T-helper 1 cell (primary cell): ENCODE measurements around the gene TCF7.
A peak's percentile ranks its signal among the peaks of the same experiment; 100 is the strongest.

Experiments
- DNase-seq, 5 donors: peaks; one replicate each; pipeline ENCODE4 v3.0.0-alpha.2; 2012 to 2020

The TCF7 gene

DNA sequence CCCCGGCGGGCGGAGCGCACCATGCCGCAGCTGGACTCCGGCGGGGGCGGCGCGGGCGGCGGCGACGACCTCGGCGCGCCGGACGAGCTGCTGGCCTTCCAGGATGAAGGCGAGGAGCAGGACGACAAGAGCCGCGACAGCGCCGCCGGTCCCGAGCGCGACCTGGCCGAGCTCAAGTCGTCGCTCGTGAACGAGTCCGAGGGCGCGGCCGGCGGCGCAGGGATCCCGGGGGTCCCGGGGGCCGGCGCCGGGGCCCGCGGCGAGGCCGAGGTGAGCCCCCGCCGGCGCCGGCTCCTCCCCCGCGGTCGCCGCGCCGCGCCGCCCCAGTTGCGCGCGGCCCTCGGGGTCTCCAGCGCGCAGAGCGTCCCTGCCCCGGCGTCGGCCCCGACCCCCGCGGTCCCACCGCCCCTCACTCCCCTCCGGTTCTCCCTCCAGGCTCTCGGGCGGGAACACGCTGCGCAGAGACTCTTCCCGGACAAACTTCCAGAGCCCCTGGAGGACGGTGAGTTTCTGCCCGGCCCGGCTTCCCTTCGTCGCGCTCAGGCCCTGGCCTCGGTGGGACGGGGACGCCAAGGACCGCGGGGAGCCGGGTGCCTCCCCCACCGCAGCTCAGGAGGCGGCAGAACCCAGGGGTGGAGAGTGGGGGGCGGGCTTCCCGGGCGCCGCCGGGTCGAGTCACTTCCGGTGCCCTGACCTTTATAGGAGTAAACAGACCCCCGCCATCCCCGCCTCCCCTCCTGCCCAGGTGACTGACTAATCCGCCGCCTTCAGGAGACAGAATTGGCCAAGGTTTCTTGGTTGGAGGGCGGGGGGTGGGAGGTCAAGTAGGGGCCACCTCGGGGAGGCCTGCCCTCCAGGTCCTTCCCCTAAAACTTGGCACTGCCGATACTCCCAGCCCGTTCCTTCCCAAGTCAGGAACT is 665 bp downstream of the TCF7 start:
- DNase-seq: peak in 4 of 5 donors; percentile 57 to 68 (median 62)

DNA sequence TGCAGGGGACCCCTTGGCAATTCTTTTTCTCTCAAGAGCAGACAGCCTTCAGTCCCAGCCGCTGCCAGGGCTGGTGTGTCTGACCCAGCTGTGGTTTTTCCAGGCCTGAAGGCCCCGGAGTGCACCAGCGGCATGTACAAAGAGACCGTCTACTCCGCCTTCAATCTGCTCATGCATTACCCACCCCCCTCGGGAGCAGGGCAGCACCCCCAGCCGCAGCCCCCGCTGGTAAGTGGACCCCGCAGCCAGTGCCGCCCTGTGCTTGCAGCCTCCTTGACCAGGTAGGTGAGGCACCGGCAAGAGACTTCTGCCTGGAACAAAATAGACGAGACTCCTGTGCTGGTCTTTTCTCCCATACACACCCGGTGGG is 1.3 kb downstream of the TCF7 start:
- no peak for DNase-seq

DNA sequence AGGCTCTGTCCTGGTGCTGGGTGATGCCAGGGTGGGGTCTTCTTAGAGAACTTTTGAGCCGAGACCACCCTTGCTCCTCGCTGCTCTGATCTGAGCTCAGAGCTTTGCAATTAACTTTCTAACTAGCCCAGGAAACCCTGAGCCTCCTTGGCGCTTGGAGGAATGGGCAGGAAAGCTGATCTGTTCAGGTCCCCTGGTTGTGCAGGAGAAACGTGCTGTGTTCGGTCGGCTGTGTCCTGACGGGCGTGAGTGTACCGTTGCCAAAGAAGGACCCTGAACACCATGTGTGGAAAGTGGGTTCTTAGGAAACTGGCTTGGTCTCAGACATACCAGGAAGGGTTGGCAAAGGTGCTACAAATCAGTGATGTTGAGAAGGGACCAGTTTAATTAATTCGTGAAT is 1.8 kb downstream of the TCF7 start:
- no peak for DNase-seq

DNA sequence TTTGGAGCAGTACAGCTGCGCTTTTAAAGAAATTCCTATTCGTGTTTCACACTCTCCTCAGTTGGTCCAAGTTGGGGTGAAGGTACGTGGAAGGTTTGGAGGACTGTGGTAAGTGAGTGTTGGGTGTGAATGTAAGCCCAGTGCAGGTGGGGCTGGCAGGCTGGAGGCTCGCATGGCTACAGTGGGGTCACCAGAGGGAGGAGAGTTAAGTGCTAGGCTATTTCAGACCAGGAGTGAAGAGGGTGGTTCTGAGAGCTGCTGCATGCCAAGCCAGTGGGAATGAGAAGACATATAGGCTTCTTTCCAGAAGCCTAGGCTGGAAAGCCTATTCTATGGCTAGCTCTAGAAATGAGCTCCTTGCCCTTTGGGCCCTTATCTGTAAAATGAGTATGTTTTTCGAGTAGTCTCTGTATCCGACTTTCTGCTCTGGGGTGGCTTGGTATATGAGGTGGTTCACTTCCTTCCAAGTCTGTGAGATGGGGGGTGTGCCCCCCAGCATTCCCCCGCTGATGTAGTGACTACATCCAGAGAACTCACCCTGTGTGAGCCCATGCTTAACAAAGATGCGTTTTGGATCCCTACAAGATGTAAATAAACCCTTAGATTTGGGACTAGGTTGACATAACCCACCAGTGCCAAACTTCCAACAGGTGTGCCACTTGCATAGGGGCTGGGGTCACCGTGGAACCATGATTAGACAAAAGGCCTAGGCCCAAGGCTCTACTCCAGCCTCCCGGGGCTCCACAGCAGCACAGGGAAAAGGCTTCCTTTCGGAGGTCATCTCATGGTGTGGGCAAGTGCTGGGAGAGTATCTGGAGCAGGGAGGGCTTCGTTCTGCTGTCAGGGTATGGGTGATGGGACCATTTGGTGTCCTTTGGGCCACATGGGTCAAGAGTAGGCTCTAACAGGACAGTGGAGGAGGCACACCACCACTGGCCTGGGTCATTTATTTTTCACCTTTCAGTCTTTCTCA is 2.6 kb downstream of the TCF7 start:
- DNase-seq: no peak

DNA sequence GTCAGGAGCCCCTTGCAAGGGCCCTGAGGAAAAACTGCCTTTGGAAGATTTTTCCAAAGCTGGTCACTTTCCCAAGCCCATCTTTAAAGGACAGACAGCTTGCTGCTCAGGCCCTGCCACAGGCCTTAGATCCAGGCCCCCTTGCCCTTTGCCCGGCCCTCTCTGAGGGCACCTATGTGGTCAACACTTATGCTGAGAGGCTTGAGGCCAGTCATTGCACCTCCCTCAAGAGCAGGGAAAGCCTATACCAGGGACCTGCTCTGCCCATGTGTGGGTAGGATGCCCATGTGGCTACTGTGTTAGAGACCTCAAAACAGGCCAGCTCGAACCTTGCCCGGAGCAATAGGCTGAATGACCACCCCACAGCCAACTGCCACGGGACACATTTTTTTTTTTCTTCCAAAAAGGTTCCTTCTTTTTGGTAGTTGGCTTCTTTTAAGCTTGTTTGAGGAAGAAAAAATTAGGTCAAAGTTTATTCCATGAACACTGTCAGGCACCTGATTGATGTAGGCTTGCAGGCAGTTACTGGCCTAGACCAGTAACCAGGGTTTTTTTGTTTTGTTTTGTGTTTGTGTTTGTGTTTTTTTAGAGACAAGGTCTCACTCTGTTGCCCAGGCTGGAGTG is 3.8 kb downstream of the TCF7 start:
- DNase-seq: no peak

DNA sequence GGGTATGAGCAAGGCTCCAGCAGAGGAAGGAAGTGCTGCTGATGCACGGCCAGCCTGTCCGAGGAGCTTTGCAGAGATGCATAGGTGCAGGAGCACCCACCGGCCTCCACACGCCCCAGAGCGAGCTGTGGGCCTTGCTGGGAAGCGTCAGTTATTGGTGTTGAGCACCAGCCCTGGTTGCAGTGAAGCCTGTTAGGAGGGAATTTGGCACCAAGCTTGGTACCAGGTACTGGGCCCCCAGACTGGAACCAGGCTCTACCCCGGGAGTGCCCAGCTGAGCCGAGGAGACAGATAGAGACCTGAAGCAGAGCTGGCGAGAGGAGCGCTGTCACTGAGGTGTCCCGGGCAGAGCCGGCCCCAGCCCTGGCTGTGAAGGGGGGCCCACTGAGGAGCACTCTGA is 5.2 kb downstream of the TCF7 start:
- DNase-seq: no peak

DNA sequence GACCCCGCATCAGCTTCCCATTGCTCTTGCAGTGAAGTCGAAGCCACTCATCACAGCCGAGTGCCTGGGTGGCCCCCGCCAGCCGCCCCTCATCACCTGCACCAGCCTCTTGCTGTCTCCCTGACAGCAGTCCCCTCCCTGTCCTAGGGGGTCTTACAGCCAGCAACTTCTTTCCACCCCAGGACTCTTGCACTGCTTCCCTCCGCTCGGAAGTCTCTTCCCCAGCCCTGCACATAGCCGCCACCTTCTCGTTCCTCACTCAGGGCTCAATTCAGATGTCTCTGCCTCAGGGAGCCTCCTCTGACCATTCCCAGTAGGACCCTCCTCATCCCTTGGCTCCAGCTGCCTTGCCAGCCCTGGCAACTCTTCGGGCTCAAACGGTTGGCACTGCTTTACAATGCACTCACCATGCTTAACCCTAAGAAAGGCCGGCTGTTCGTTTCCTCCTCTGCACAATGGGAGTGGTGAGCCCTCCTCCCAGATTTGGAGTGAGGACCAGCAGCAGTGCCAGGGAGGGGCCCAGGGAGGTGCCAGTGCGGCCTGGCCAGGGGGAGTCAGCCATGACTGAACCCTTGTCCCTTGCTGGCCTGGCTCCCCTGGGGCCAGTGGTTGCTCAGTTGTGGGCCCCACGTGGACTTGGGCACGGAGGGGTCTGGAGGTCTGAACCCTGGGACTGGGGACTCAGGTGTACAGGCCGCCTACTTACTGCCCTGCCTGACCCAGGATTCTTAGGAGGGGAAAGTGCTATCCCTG is 6.1 kb downstream of the TCF7 start:
- DNase-seq: no peak

DNA sequence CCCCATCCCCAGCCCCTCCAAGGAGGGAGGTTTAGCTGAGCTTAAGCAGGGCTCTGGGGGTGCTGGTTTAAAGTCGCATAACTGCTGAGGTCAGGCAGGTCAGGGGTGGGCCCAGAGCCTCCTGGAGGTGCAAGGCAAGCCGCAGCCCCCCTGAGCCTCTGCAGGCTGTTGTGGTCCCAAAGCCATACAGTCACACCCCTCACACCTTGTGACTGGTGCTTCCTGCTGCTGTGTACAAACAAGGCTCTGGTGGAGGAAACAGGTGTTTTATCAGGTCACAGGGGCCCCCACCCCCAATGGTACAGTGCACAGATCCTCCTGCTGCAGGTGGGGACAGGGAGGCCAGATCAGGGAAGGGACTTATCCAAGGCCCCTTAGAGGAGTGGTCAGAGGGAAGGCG is 8.0 kb downstream of the TCF7 start:
- DNase-seq: peak in 3 of 5 donors; percentile 49 to 59 (median 59)

DNA sequence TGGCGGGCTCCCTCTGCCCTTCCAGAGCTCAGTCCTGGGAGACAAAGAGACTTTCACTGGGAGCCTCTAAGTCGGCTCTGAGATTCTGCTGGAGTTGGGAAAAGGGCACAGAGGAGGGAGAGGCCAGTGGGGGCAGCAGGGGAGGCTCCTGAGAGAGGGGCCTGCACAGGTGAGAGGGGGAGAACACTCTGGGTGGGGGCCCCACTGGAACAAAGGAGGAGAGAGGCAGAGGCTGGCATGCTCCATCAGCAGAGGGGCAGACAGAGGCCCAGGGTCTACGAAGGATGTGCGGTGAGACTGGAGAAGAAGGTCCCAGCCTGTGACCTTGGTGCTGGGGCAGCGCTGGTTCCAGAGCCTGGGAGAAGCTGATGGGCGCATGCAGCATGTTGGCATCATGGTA is 8.9 kb downstream of the TCF7 start:
- no peak for DNase-seq

DNA sequence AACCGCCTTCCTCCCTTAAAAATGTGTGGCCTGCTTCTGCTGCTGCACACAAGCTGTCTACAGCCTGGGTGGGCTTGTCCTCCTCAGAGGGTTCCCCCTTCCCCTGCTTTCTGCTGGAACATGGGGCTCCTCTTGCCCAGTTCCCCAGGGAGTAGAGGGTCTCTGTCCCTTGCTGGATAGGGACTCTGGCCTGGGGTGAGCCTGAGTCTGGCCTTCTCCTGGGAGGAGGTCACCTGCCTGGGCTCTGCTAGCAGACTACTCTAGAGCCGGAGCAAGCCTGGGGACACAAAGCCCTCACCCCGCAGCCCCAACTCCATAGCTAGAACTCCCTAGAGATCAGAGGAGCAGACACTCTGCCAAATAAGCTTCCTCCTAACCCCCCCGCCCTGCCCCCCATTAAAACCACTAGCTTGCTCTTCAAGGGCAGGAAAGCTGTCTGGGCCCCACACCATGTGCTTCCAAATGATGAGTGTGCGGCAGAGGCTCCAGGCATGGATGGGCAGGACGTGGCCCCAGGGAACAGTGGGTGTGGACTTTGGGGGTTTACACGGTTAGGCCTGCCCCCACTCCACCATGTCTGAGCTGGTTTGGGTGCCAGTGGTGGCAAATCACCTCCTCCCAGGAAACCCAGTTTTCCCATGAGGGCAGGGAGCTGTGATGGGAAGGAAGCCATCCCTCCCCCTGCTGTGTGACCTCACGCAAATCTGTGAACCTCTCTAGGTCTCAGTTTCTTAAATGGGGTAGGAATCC is 10.0 kb downstream of the TCF7 start:
- DNase-seq: peak in 2 of 5 donors; percentile 47 to 55

DNA sequence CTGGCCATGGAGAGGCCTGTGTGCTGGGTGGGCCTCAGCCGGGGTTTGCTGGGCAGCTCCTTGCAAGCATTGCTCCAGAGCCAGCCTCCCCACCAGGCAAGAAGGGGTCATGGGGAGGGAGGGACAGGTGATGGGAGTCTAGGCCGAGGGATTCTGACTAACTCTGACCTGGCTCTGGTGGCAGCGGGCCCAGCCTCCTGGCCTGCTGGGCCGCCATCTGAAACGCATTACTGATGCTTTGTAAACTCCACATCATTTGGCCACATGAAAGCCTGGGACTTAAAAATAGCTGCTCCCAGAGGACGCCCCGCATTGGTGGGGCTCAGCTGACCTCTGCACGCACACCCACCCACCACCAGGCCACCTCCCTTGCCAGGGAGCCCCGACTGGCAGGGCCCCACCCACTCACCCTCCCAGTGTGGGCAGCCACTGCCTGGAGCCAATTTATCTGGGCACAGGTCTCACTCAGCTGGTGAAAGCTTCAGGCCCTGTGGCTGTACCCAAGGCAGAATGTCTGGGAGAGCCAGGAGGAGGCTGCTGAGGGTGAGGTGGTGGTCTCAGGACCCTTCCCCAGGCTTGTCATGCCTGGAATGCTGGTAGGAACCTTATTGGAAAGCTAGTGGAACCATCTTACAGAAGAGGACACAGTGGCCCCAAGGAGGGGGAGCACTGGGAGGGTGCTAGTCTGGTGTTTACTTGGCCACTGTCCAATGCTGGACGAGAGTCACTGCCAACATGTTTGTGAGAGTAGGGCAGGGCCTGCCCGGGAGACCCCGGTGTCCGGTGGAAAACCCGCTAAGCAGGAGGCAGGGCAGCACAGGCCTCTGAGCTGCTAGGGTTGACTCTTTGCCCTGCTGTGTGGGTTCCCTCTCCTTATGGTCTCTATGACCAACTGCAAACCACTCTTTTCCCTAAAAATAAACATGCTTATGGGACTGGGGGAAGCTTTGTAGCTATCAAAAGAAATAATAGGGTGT is 10.8 kb downstream of the TCF7 start:
- DNase-seq: no peak

DNA sequence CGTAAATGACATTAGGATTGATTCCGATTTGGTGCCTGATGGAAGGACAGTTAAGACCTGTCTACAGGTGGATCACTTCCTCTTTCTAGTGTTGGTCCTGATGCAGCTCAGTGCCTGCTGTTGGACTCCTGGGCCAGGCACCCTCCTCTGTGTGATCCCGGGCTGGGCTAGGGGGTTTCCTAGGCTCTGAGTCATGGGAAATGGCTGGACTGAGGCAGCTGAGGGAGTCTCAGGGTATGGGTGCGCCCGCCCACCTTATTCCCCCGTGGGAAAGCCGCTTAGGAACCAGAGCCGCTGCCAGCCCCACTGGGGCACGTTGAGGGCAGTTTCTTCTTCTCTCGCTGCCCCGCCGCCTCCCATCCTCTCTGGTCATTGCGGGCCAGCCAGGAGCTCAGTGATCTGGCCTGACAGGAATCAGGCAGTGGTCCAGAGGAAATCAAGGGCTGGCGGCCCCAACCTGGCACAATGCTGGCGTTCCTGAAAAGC is 12.9 kb downstream of the TCF7 start:
- DNase-seq: peak in 4 of 5 donors; percentile 44 to 58 (median 52)

DNA sequence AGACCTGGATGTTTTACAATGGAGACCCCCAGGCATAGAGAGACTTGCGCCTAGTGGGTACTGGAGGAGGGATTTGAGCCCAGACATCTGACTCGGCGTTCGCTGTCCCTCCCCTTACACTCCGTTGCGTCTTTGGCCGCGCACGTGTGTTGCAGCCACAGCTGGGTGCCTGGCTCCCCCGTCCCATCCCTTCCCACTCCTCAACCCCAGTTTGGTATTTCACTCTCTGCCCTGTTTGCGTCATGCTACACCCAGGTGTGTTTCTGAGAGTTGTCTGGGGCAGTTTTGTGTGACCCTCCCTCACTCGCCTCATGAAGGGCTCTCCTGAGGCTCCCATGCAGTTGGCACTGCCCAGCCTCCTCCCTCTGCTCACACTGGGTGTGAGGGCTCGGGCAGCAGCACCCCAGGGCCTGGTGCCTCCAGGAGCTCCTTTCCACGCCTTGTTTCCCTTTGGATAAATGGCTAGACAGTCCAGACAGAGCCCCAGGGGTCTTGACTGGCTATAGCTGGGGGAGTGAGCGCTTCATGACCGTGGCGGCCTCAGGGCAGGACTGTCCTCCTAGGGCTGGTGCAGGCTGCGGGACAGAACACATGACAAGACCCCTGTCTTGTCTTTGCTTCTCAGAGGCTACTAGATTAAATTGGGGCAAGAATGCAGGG is 13.6 kb downstream of the TCF7 start:
- DNase-seq: no peak

DNA sequence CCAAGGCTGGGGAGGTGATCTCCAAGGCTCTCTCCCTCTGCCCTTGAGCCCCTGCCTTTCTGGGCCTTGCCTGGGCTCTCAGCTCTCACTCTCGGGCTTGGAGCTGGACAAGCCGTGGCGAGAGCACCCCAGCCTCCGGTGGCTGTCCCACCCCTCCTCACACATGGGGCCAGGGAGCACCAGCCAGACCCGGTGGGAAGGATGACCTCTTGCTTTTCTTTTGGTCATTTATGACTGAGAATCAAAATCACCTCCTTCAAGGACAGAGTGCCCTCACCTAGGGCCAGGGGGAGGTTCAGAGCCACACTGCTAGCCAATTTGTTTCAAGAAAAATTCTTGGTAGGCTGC is 14.1 kb downstream of the TCF7 start:
- no peak for DNase-seq

DNA sequence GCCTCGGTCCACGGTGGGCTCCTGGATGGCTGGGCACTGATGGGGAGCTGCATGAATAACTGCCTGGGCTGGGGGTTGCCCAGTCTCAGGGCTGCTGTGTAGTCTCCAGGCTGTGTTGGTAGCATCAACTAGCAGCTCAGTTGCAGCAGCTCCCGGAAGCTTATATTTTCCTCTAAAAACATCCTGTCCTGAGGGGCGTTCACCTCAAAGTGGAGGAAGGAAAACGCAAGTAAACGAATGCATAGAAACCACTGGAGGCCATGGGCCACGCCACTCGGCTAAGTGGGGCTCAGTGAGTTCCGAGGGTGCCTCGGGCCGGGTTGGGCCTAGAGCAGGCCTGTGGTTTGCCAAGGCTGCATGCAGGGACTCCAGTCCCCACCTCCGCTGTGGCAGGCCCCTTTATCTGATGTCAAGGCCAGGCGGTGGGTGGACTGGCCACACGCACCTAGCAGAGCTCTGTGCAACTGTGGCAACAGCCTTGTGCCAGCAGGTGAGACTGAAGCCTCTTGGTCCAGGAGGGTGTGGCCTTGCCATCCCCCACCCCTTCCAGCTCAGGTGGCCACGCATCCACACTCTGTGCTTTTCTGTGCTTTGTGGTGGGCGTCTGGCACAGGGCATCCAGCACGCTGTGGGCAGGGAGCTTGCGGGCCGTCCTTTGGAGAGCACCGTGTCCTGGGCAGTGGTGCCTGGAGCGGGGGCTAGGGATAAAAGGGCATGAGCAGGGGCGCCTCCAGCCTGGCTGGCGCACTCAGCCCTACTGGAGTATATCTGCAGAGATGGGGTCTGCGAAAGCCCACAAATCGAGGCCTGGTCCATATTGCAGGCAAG is 15.1 kb downstream of the TCF7 start:
- DNase-seq: peak in 1 of 5 donors; percentile 49

DNA sequence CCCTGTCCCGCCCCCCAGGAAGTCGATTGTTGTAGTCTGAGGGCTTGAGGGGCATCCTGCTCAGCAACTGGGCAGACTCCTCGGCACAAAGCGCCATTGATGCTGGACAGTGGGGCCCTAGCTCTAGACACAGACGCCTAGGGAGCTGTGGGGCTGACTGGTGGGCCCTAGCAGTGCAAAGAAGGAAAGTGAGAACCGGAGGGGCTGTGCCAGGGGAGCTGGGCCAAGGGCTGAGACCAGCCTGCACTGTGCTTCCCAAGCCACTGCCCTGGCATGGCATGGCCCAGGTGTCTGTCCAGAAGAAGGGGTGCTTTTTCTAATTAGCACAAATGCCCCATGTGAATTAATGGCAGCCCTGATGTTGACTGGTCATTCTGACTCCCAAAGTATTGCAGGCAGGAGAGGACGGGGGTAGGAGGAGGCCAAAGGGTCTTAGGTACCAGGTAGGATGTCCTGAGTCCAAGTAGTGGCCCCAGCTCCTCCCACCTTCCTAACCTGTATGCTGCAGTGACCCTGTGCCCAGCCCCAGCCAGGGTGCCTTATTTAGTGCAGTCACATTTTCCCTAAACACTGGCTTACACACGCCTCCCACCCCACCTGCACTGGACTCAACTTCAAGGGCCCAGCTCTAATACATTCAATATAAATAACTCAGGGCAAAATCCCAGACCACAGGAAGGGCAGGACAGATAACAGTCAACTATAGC is 15.9 kb downstream of the TCF7 start:
- DNase-seq: no peak

DNA sequence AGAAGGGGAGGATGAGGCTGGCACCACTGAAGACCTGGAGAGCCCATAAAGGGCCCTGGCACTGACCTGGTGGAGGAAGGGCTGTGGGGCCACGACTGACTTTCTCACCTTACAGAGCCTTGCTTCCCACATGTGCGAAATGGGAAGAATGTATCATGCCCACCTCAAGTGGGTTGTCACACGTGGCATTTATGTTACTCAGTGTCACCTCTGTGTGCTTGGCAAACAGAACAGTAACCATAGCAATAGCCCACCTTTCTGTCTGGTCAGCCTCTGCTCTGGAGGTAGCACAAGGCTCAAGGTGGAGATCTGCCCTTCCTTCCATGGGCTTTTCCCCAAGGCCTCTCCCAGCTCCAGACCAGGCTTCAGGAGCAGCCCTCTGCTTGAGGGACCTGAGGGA is 16.7 kb downstream of the TCF7 start:
- DNase-seq: no peak
